GM12878 (cell line): ENCODE data around the gene ELAPOR1. TPM values are rescaled to one million over a fixed set of nuclear protein-coding genes. Genes with fewer than 3 reads are reported as not detected.
"Not testable (repeated sequence)": the region's sequence is repeated elsewhere in the genome, so short reads cannot be mapped to it uniquely, and the experiment has no call there.

Source experiments
- ATAC-seq: fragments of 200-7000 bp; cut with Tn5 transposase; 3 replicates; pipeline ENCODE4 v1.9.1; 2020; ENCODE audit warnings: mild to moderate bottlenecking, moderate library complexity
- BruUV-seq: library from RNA; stranded (reverse); fragments of 400-500 nt; replicated peaks from 2 replicates; lab custom pipeline; 2021; lab: Mats Ljungman, UMichigan
- CTCF ChIA-PET: fragments of 300-600 bp; sonication (Branson Sonifier 250); formaldehyde crosslinking; extraction: SDS; loops from one replicate; lab custom pipeline; 2021; ENCODE audit warnings: inconsistent platforms; lab: Yijun Ruan, JAX
- POLR2A ChIA-PET: fragments of 350-600 bp; formaldehyde crosslinking; extraction: SDS; loops from one replicate; lab custom pipeline; 2021; ENCODE audit warnings: inconsistent platforms; lab: Charles Lee
- RAD21 ChIA-PET: fragments of 300-600 bp; sonication (Branson Sonifier 250); formaldehyde crosslinking; loops from one replicate; lab custom pipeline; 2023; ENCODE audit warnings: antibody characterized with exemption; ENCODE audit not compliant: unreplicated experiment; lab: Charles Lee
- SMC1A ChIA-PET: fragments of 300-600 bp; sonication (Branson Sonifier 250); formaldehyde crosslinking; loops from one replicate; lab custom pipeline; 2023; ENCODE audit not compliant: unreplicated experiment, uncharacterized antibody; lab: Charles Lee
- DNase-seq: peaks from one replicate; pipeline ENCODE4 v3.0.0-alpha.2; 2011; ENCODE audit warnings: low read depth, low spot score
- FAIRE-seq: peaks from 3 replicates; lab custom pipeline; 2011; peaks lifted over from hg19 to GRCh38; lab: Jason Lieb, UNC
- H2AFZ ChIP-seq: 2 replicates; pipeline ENCODE4 v1.6.0; 2011; ENCODE audit warnings: low read depth, low read length, control low read depth; ENCODE audit not compliant: control insufficient read depth
- H3K27ac ChIP-seq: 2 replicates; pipeline ENCODE4 v1.5.1; 2011; ENCODE audit warnings: control low read depth; ENCODE audit not compliant: control insufficient read depth, insufficient read depth
- H3K27me3 ChIP-seq, 2 experiments: replicated peaks in 1 of 2; 2 replicates each; pipeline versions ENCODE4 v1.6.0 to v1.6.1; 2011; ENCODE audit warnings: low read length in 1 of 2; ENCODE audit not compliant: control insufficient read depth in 2 of 2, insufficient read depth in 2 of 2
- H3K36me3 ChIP-seq, 2 experiments: 2 replicates each; pipeline ENCODE4 v1.5.1; 2011; ENCODE audit warnings: low read length in 1 of 2; ENCODE audit not compliant: control insufficient read depth in 2 of 2, insufficient read depth in 2 of 2
- H3K4me1 ChIP-seq: 2 replicates; pipeline ENCODE4 v1.6.1; 2011; ENCODE audit warnings: mild to moderate bottlenecking, low read length, moderate library complexity, mixed read lengths; ENCODE audit not compliant: control insufficient read depth, insufficient read depth
- H3K4me2 ChIP-seq: 2 replicates; pipeline ENCODE4 v1.6.0; 2011; ENCODE audit warnings: control low read depth; ENCODE audit not compliant: control insufficient read depth, insufficient read depth
- H3K4me3 ChIP-seq: fragments of 200-600 bp; sonication (generic); 2 replicates; pipeline ENCODE4 v1.5.1; 2016
- H3K79me2 ChIP-seq: 2 replicates; pipeline ENCODE4 v1.6.0; 2011; ENCODE audit warnings: low read length; ENCODE audit not compliant: control insufficient read depth, insufficient read depth
- H3K9ac ChIP-seq: 2 replicates; pipeline ENCODE4 v1.8.0; 2011; ENCODE audit warnings: low read length, control low read depth, mixed read lengths; ENCODE audit not compliant: control insufficient read depth, insufficient read depth
- H3K9me3 ChIP-seq: replicated peaks from 3 replicates; pipeline ENCODE4 v1.5.1; 2011; ENCODE audit warnings: mild to moderate bottlenecking, low read length; ENCODE audit not compliant: control insufficient read depth, insufficient read depth
- H4K20me1 ChIP-seq: 2 replicates; pipeline ENCODE4 v1.6.0; 2011; ENCODE audit not compliant: control insufficient read depth, insufficient read depth
- ASH2L ChIP-seq: fragments of 300-600, 200-600 bp; sonication (generic); IDR thresholded peaks from 2 replicates; pipeline ENCODE4 v1.6.1; 2017; ENCODE audit warnings: low read depth, mild to moderate bottlenecking, borderline replicate concordance
- BMI1 ChIP-seq: fragments of 450-650 bp; IDR thresholded peaks from 2 replicates; pipeline ENCODE4 v1.6.1; 2016; ENCODE audit warnings: mild to moderate bottlenecking, moderate library complexity, borderline replicate concordance
- BRCA1 ChIP-seq: IDR thresholded peaks from 2 replicates; pipeline ENCODE4 v1.6.1; 2011; ENCODE audit warnings: low read depth, low read length, improper control_type of control experiment
- EZH2 ChIP-seq: IDR thresholded peaks from 2 replicates; pipeline ENCODE4 v1.6.1; 2012; ENCODE audit warnings: low read depth, mild to moderate bottlenecking, control low read depth, inconsistent platforms, low read length, borderline replicate concordance; ENCODE audit not compliant: control insufficient read depth
- KAT2A ChIP-seq: conservative IDR thresholded peaks from 2 replicates; pipeline ENCODE4 v1.6.1; 2011; ENCODE audit warnings: low read depth, low read length; ENCODE audit not compliant: control insufficient read depth
- MEF2A ChIP-seq: IDR thresholded peaks from 2 replicates; pipeline ENCODE4 v1.6.1; 2011; ENCODE audit warnings: low read depth, mild to moderate bottlenecking, low read length, moderate library complexity; ENCODE audit not compliant: insufficient read depth
- NFIC ChIP-seq: IDR thresholded peaks from 2 replicates; pipeline ENCODE4 v1.6.1; 2012; ENCODE audit warnings: low read depth, mild to moderate bottlenecking, inconsistent platforms, low read length, moderate library complexity
- NR2C1 ChIP-seq: fragments of 450-650 bp; IDR thresholded peaks from 2 replicates; pipeline ENCODE4 v1.6.1; 2017; ENCODE audit warnings: antibody characterized with exemption, mild to moderate bottlenecking, moderate library complexity
- PAX8 ChIP-seq: fragments of 450-650 bp; IDR thresholded peaks from 2 replicates; pipeline ENCODE4 v1.6.1; 2017; ENCODE audit warnings: mild to moderate bottlenecking, moderate library complexity
- RAD21 ChIP-seq: IDR thresholded peaks from 2 replicates; pipeline ENCODE4 v1.6.1; 2011; ENCODE audit warnings: mild to moderate bottlenecking, low read depth, low read length, moderate library complexity; ENCODE audit not compliant: insufficient read depth
- RBBP5 ChIP-seq: fragments of 200-600 bp; sonication (generic); conservative IDR thresholded peaks from 2 replicates; pipeline ENCODE4 v1.6.1; 2016
- SREBF1 ChIP-seq: IDR thresholded peaks from 2 replicates; pipeline ENCODE4 v1.6.1; 2012; ENCODE audit warnings: mild to moderate bottlenecking, low read length
- STAT3 ChIP-seq: IDR thresholded peaks from 2 replicates; pipeline ENCODE4 v1.6.1; 2011; ENCODE audit warnings: low read depth, low read length, improper control_type of control experiment
- SUZ12 ChIP-seq: fragments of 200-600 bp; sonication (generic); IDR thresholded peaks from one replicate; pipeline ENCODE4 v1.6.1; 2018; ENCODE audit warnings: antibody characterized with exemption, mild to moderate bottlenecking; ENCODE audit not compliant: unreplicated experiment
- TAF1 ChIP-seq: IDR thresholded peaks from 2 replicates; pipeline ENCODE4 v1.6.1; 2011; ENCODE audit warnings: mild to moderate bottlenecking, low read depth, low read length, borderline replicate concordance
- ZBTB11 ChIP-seq: fragments of 450-650 bp; formaldehyde crosslinking; IDR thresholded peaks from 2 replicates; pipeline ENCODE4 v1.5.0; 2022; ENCODE audit warnings: mild to moderate bottlenecking, missing genetic modification characterization
- WGBS: methylation state at CpG from one replicate; pipeline ENCODE4 v1.1.6; 2016; ENCODE audit warnings: low lambda C conversion rate; ENCODE audit not compliant: insufficient replicate concordance, insufficient coverage; ENCODE audit errors: missing lambda C conversion rate; 5-methylcytosine and 5-hydroxymethylcytosine counted together
- in situ Hi-C: fragments of 300-500 bp; cut with MboI; formaldehyde crosslinking; loops from 9 replicates; pipeline ENCODE4 v1.14.3; 2018; ENCODE audit warnings: mixed read lengths
- intact Hi-C: fragments of 100-400 bp; cut with micrococcal nuclease; formaldehyde crosslinking; loops from one replicate; pipeline ENCODE4 v1.14.2; 2022; ENCODE audit not compliant: unreplicated experiment
- polyA plus RNA-seq, 11 experiments: library from polyadenylated mRNA; depleted of rRNA in 4 of 11; unstranded in 6 of 11; stranded (reverse) in 5 of 11; fragments of >200 nt; fragmentation: Nextera tagmentation in 4 of 11; fragmentation: Illumina TruSeq in 1 of 11; extraction: Ambion mirVana in 4 of 11; extraction: Trizol in 1 of 11; gene quantifications; 1 replicate in 1 of 11; 2 replicates in 10 of 11; pipeline versions ENCODE4 v1.2.1 to v1.2.3, GENCODE V29; 2011 to 2016; ENCODE audit warnings: inconsistent platforms in 2 of 11, missing spikeins in 2 of 11, low read depth in 1 of 11
- total RNA-seq, 4 experiments: library from RNA; depleted of rRNA in 3 of 4; stranded (reverse); fragments of >200 nt in 3 of 4; fragmentation: Illumina TruSeq in 1 of 4; extraction: Trizol in 1 of 4; gene quantifications; 2 replicates each; pipeline versions ENCODE4 v1.2.1 to v1.2.3, GENCODE V29; 2013 to 2021

ELAPOR1 gene
- total and polyA plus RNA-seq, 10 of the 15 experiments (the other 5 are each of a cell fraction or from before 2014, with no cell fraction given): 0.04 to 2.1 (median 0.19) TPM; not detected in 2

- intact Hi-C loops: no loop called here
- ChIA-PET CTCF (interaction anchor here (0.8 kb wide), 1 partner anchor 14 kb away, joined by 3 read pairs; no protein-coding TSS in a partner anchor), POLR2A (no interaction called here), SMC1A (no interaction called here), RAD21 (no interaction called here)
- Histone ChIP-seq H3K27me3 (no peaks in the 10 kb centered on the region), H3K27ac (no peak overlapping the region), H3K9me3 (no peaks in the 10 kb centered on the region), H3K4me1 (no peaks in the 10 kb centered on the region), H4K20me1 (no peaks in the 10 kb centered on the region), H3K79me2 (no peaks in the 10 kb centered on the region), H2AFZ (no peak overlapping the region), H3K9ac (no peak overlapping the region), H3K4me2 (no peak overlapping the region), H3K36me3 (no peaks in the 10 kb centered on the region), H3K4me3 (no peak overlapping the region)
- no peak for DNase-seq
- in situ Hi-C loops: no loop called here
- no TSS peak for BruUV-seq
- ATAC-seq: no peak
- FAIRE-seq: no peak
- 54% methylated on average over 5 of the region's 5 CpGs for WGBS
- TF ChIP-seq RAD21 (no peak), EZH2 (no peak), ASH2L (no peak), NFIC (no peak), PAX8 (no peak), ZBTB11 (no peak), NR2C1 (no peak), KAT2A (no peak), SREBF1 (no peak), BRCA1 (no peak), MEF2A (no peak), STAT3 (no peak), BMI1 (no peak), RBBP5 (no peak), TAF1 (no peak), SUZ12 (no peak)
These were observed 28.3 kb downstream of the ELAPOR1 start for GRCh38 chr1:109142260-109142659.

- H3K4me1 ChIP-seq, H3K27ac ChIP-seq, H3K4me3 ChIP-seq, POLR2A ChIA-PET, ATAC-seq, H4K20me1 ChIP-seq, FAIRE-seq, DNase-seq, H3K27me3 ChIP-seq, H3K9me3 ChIP-seq, H3K36me3 ChIP-seq, RAD21 ChIA-PET, CTCF ChIA-PET, in situ Hi-C loops, H3K4me2 ChIP-seq, BruUV-seq, H3K9ac ChIP-seq, H2AFZ ChIP-seq, H3K79me2 ChIP-seq, SMC1A ChIA-PET, intact Hi-C loops: not testable (repeated sequence)
- WGBS: 75% methylated on average over 6 of the region's 6 CpGs
These were observed 28.8 kb downstream of the ELAPOR1 start for GRCh38 chr1:109142725-109143124.
